ENCODE data around the gene SLC9A1. TPM values are rescaled to one million over a fixed set of nuclear protein-coding genes. Genes with fewer than 3 reads are reported as not detected.

SLC9A1 gene
- total and polyA plus RNA-seq, 10 of the 15 experiments (the other 5 are each of a cell fraction or from before 2014, with no cell fraction given), result 0.87 to 21.4 (median 4.3) TPM

GRCh38 chr1:27049100-27049499 is 105.8 kb downstream of the SLC9A1 start:
- no peaks in the 10 kb centered on the region for H3K27me3 ChIP-seq (replicated peaks in 1 of 2; ENCODE audit: control insufficient read depth in 2 of 2, insufficient read depth in 2 of 2, low read length in 1 of 2)
- RAD21 ChIA-PET (ENCODE audit: unreplicated experiment), result no interaction called here
- POLR2A ChIA-PET, result no interaction called here
- peaks cover 5% of the 10 kb centered on the region; the same call in 1 of the 2 replicates for H3K4me1 ChIP-seq (ENCODE audit: control insufficient read depth, insufficient read depth, low read length)
- intact Hi-C loops (cut with micrococcal nuclease; ENCODE audit: unreplicated experiment), result no loop called here
- ATAC-seq (no peak), FAIRE-seq (no peak), DNase-seq (ENCODE audit: low read depth, low spot score) (no peak)
- SMC1A ChIA-PET (ENCODE audit: uncharacterized antibody, unreplicated experiment), result interaction anchor here (6.8 kb wide), 1 partner anchor 49 kb away, joined by 176 read pairs; no protein-coding TSS in a partner anchor
- H3K4me3 ChIP-seq, result no peak overlapping the region
- H3K4me2 ChIP-seq (ENCODE audit: control insufficient read depth, insufficient read depth), result no peak overlapping the region
- H3K79me2 ChIP-seq (ENCODE audit: control insufficient read depth, insufficient read depth, low read length), result no peaks in the 10 kb centered on the region
- no TSS peak for BruUV-seq (replicated peaks)
- no peak overlapping the region for H3K9ac ChIP-seq (ENCODE audit: control insufficient read depth, insufficient read depth, low read length)
- CTCF ChIA-PET, result interaction anchor here (0.7 to 14.6 kb wide), 2 partner anchors 9 to 46 kb away, joined by 3 to 577 read pairs; no protein-coding TSS in a partner anchor
- no peak overlapping the region for H2AFZ ChIP-seq (ENCODE audit: control insufficient read depth, low read depth, low read length)
- no peaks in the 10 kb centered on the region for H3K9me3 ChIP-seq (replicated peaks; ENCODE audit: control insufficient read depth, insufficient read depth, low read length)
- 0% methylated on average over 2 of the region's 2 CpGs for WGBS (ENCODE audit: insufficient coverage, insufficient replicate concordance, low lambda C conversion rate, missing lambda C conversion rate)
- no peak for TF ChIP-seq SREBF2 (IDR thresholded peaks at IDR 0.05; ENCODE audit: low read length)
- no peak for TF ChIP-seq SKIL (IDR thresholded peaks at IDR 0.05; ENCODE audit: low read depth, poor library complexity, severe bottlenecking)
- TF ChIP-seq HSF1 (IDR thresholded peaks at IDR 0.05; ENCODE audit: low read depth, low read length), result no peak
- no peak for TF ChIP-seq ESRRA (IDR thresholded peaks at IDR 0.05; ENCODE audit: low read length)
- TF ChIP-seq EGR1 (IDR thresholded peaks at IDR 0.05; ENCODE audit: borderline replicate concordance in 1 of 2, low read depth in 2 of 2, low read length in 2 of 2), result no peak
- no peak for TF ChIP-seq CTCF (IDR thresholded peaks at IDR 0.05 in 2 of 3, conservative IDR thresholded peaks at IDR 0.05 in 1 of 3; ENCODE audit: control insufficient read depth in 2 of 3, extremely low read depth in 1 of 3, insufficient read depth in 1 of 3, low read depth in 3 of 3, low read length in 3 of 3)
- TF ChIP-seq E2F4 (IDR thresholded peaks at IDR 0.05; ENCODE audit: low read depth, low read length), result no peak
- TF ChIP-seq SUZ12 (IDR thresholded peaks at IDR 0.05; ENCODE audit: unreplicated experiment), result no peak
- TF ChIP-seq NR2F1 (conservative IDR thresholded peaks at IDR 0.05), result no peak
- no peak for TF ChIP-seq NBN (IDR thresholded peaks at IDR 0.05)
- no peak for TF ChIP-seq POLR2AphosphoS2 (IDR thresholded peaks at IDR 0.05; ENCODE audit: low read depth, low read length)
- no peak for TF ChIP-seq IRF3 (IDR thresholded peaks at IDR 0.05)
- no peak for TF ChIP-seq ATF3 (IDR thresholded peaks at IDR 0.05; ENCODE audit: borderline replicate concordance, extremely low read depth, low read depth, low read length)
- no peak for TF ChIP-seq RELA (IDR thresholded peaks at IDR 0.05; ENCODE audit: borderline replicate concordance, partially characterized antibody)
- in situ Hi-C loops (cut with MboI), result loop anchor here (5.0 kb wide), 1 partner anchor 48 kb away; no protein-coding TSS in a partner anchor
- no peaks in the 10 kb centered on the region for H3K36me3 ChIP-seq (ENCODE audit: control insufficient read depth in 2 of 2, insufficient read depth in 2 of 2, low read length in 1 of 2)
- H4K20me1 ChIP-seq (ENCODE audit: control insufficient read depth, insufficient read depth), result no peaks in the 10 kb centered on the region
- no peak overlapping the region for H3K27ac ChIP-seq (ENCODE audit: control insufficient read depth, insufficient read depth)

Data from GM12878 (cell line).